Measurements from ENCODE around the gene SHISA6. TPM values are rescaled to one million over a fixed set of nuclear protein-coding genes. Genes with fewer than 3 reads are reported as not detected.

SHISA6 gene
- total RNA-seq, 1 experiment from 2014 or later, result 21.1 TPM

- Mint-ChIP-seq H3K4me1 (ENCODE audit: low read depth, unreplicated experiment) (no peaks in the 10 kb centered on the region), H3K27ac (ENCODE audit: unreplicated experiment) (no peak overlapping the region), H3K9me3 (ENCODE audit: unreplicated experiment) (no peaks in the 10 kb centered on the region), H3K4me3 (ENCODE audit: unreplicated experiment) (no peak overlapping the region), H3K27me3 (ENCODE audit: insufficient read depth, unreplicated experiment) (no peaks in the 10 kb centered on the region), H3K36me3 (ENCODE audit: insufficient read depth, unreplicated experiment) (no peaks in the 10 kb centered on the region)
- Histone ChIP-seq H3K9me3 (no peaks in the 10 kb centered on the region), H3K36me3 (ENCODE audit: control insufficient read depth, insufficient read depth, low read length) (no peaks in the 10 kb centered on the region), H3K4me3 (ENCODE audit: low read depth, low read length) (no peak overlapping the region), H3K4me1 (no peaks in the 10 kb centered on the region), H3K27me3 (replicated peaks; ENCODE audit: control insufficient read depth, insufficient read depth, low read length) (no peaks in the 10 kb centered on the region)
- no TSS peak for BruUV-seq (replicated peaks)
- TF ChIP-seq CTCF (IDR thresholded peaks at IDR 0.05; ENCODE audit: insufficient read depth in 1 of 2, low read depth in 1 of 2, low read length in 1 of 2, severe bottlenecking in 1 of 2, unreplicated experiment in 1 of 2), result no peak
- intact Hi-C loops (cut with micrococcal nuclease; ENCODE audit: unreplicated experiment), result no loop called here
- DNase-seq, result no peak
- POLR2A ChIA-PET, result no interaction called here
- CTCF ChIA-PET, result no interaction called here
These were observed 131.7 kb downstream of the SHISA6 start for GRCh38 chr17:11372692-11373091.

GRCh38 chr17:11378506-11378905 is 137.5 kb downstream of the SHISA6 start:
- BruUV-seq (replicated peaks), result no TSS peak
- ChIA-PET POLR2A (no interaction called here), CTCF (no interaction called here)

GRCh38 chr17:11380761-11381160 is 139.7 kb downstream of the SHISA6 start:
- BruUV-seq (replicated peaks), result no TSS peak
- H3K9me3 Mint-ChIP-seq (ENCODE audit: unreplicated experiment), result no peaks in the 10 kb centered on the region
- no peak for DNase-seq

More at GRCh38 chr17:11378506-11378905, 137.5 kb downstream of the SHISA6 start:
- H3K4me1 ChIP-seq, result no peaks in the 10 kb centered on the region
- Mint-ChIP-seq H3K27ac (ENCODE audit: unreplicated experiment) (no peak overlapping the region), H3K9me3 (ENCODE audit: unreplicated experiment) (no peaks in the 10 kb centered on the region), H3K27me3 (ENCODE audit: insufficient read depth, unreplicated experiment) (no peaks in the 10 kb centered on the region), H3K36me3 (ENCODE audit: insufficient read depth, unreplicated experiment) (no peaks in the 10 kb centered on the region), H3K4me1 (ENCODE audit: low read depth, unreplicated experiment) (no peaks in the 10 kb centered on the region), H3K4me3 (ENCODE audit: unreplicated experiment) (no peak overlapping the region)
- no peaks in the 10 kb centered on the region for H3K36me3 ChIP-seq (ENCODE audit: control insufficient read depth, insufficient read depth, low read length)
- intact Hi-C loops (cut with micrococcal nuclease; ENCODE audit: unreplicated experiment), result no loop called here
- H3K4me3 ChIP-seq (ENCODE audit: low read depth, low read length), result no peak overlapping the region
- no peak for DNase-seq
- no peaks in the 10 kb centered on the region for H3K27me3 ChIP-seq (replicated peaks; ENCODE audit: control insufficient read depth, insufficient read depth, low read length)
- H3K9me3 ChIP-seq, result no peaks in the 10 kb centered on the region
- TF ChIP-seq CTCF (IDR thresholded peaks at IDR 0.05; ENCODE audit: insufficient read depth in 1 of 2, low read depth in 1 of 2, low read length in 1 of 2, severe bottlenecking in 1 of 2, unreplicated experiment in 1 of 2), result no peak

More at GRCh38 chr17:11380761-11381160, 139.7 kb downstream of the SHISA6 start:
- ChIA-PET POLR2A (no interaction called here), CTCF (no interaction called here)
- H3K9me3 ChIP-seq, result no peaks in the 10 kb centered on the region
- intact Hi-C loops (cut with micrococcal nuclease; ENCODE audit: unreplicated experiment), result no loop called here
- Mint-ChIP-seq H3K4me3 (ENCODE audit: unreplicated experiment) (no peak overlapping the region), H3K4me1 (ENCODE audit: low read depth, unreplicated experiment) (no peaks in the 10 kb centered on the region), H3K27ac (ENCODE audit: unreplicated experiment) (no peak overlapping the region), H3K27me3 (ENCODE audit: insufficient read depth, unreplicated experiment) (no peaks in the 10 kb centered on the region), H3K36me3 (ENCODE audit: insufficient read depth, unreplicated experiment) (peaks cover 10% of the 10 kb centered on the region)
- no peaks in the 10 kb centered on the region for H3K4me1 ChIP-seq
- H3K27me3 ChIP-seq (replicated peaks; ENCODE audit: control insufficient read depth, insufficient read depth, low read length), result no peaks in the 10 kb centered on the region
- H3K4me3 ChIP-seq (ENCODE audit: low read depth, low read length), result no peak overlapping the region
- TF ChIP-seq CTCF (IDR thresholded peaks at IDR 0.05; ENCODE audit: insufficient read depth in 1 of 2, low read depth in 1 of 2, low read length in 1 of 2, severe bottlenecking in 1 of 2, unreplicated experiment in 1 of 2), result no peak
- no peaks in the 10 kb centered on the region for H3K36me3 ChIP-seq (ENCODE audit: control insufficient read depth, insufficient read depth, low read length)
